ENCODE results near the gene DOC2B. TPM values are rescaled to one million over a fixed set of nuclear protein-coding genes. Genes with fewer than 3 reads are reported as not detected.

Gene DOC2B
- total RNA-seq, 2 experiments from 2014 or later: 0.08 to 0.34 TPM

- H3K27ac Mint-ChIP-seq: no peak overlapping the region
- Histone ChIP-seq H3K27me3 (ENCODE audit: control insufficient read depth in 1 of 2, insufficient read depth in 2 of 2, low read length in 2 of 2) (peaks cover 17 to 29% of the 10 kb centered on the region in 2 experiments), H3K36me3 (ENCODE audit: insufficient read depth, low read length) (no peaks in the 10 kb centered on the region), H3K4me3 (ENCODE audit: low read length) (no peak overlapping the region), H3K27ac (ENCODE audit: low read depth in 1 of 2, low read length in 2 of 2) (no peak overlapping the region), H3K4me1 (ENCODE audit: insufficient read depth, low read length) (peaks cover 2% of the 10 kb centered on the region), H3K9me3 (ENCODE audit: control insufficient read depth in 1 of 2, insufficient read depth in 1 of 2, low read length in 2 of 2) (peaks cover 0 to 6% of the 10 kb centered on the region in 2 experiments)
- no peak for TF ChIP-seq CTCF (IDR thresholded peaks at IDR 0.05)
- H3K9me3 Mint-ChIP-seq: no peaks in the 10 kb centered on the region
- ChIA-PET CTCF (no interaction called here), POLR2A (no interaction called here)
- intact Hi-C loops (cut with DNase I, micrococcal nuclease): no loop called here
- H3K4me3 Mint-ChIP-seq: no peak overlapping the region
- peak in 2 of 14 experiments; percentile 15 to 45 for DNase-seq
- H3K27me3 Mint-ChIP-seq: peaks cover 53% of the 10 kb centered on the region
- ATAC-seq (ENCODE audit: poor library complexity): no peak
- H3K36me3 Mint-ChIP-seq (ENCODE audit: low read depth): no peaks in the 10 kb centered on the region
- no peaks in the 10 kb centered on the region for H3K4me1 Mint-ChIP-seq (ENCODE audit: low read depth)
These were observed 4.1 kb upstream of the DOC2B start for GRCh38 chr17:185445-186138.

DNA sequence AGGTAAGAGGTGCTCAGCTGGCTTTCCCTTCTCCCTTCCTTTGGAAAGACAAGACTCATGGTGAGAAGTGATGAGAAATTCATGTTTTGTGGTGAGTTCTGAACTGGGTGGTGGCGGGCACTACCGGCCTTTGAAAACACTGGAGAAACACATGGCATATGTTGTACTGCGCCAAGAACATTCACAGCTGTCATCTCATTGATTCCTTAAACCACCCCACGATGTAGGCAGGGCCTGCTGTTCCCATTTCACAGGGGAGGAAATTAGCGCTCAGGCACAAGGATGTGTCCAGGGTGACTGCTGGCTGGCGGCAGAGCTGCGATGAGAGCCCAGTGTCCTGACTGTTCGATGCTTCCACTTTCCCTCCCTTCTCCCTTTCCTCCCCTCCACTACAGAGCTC, 1.6 kb upstream of the DOC2B start:
- peaks cover 27 to 51% of the 10 kb centered on the region in 2 experiments for H3K27me3 ChIP-seq (ENCODE audit: control insufficient read depth in 1 of 2, insufficient read depth in 2 of 2, low read length in 2 of 2)
- TF ChIP-seq CTCF (IDR thresholded peaks at IDR 0.05): no peak
- peaks cover 2% of the 10 kb centered on the region for H3K4me1 ChIP-seq (ENCODE audit: insufficient read depth, low read length)
- intact Hi-C loops (cut with DNase I, micrococcal nuclease): no loop called here
- ChIA-PET POLR2A (no interaction called here), CTCF (no interaction called here)
- no peaks in the 10 kb centered on the region for H3K4me1 Mint-ChIP-seq (ENCODE audit: low read depth)
- no peak overlapping the region for H3K27ac ChIP-seq (ENCODE audit: low read depth in 1 of 2, low read length in 2 of 2)
- H3K9me3 ChIP-seq (ENCODE audit: control insufficient read depth in 1 of 2, insufficient read depth in 1 of 2, low read length in 2 of 2): peaks cover 0 to 17% of the 10 kb centered on the region in 2 experiments
- no peak overlapping the region for H3K27ac Mint-ChIP-seq
- H3K9me3 Mint-ChIP-seq: no peaks in the 10 kb centered on the region
- DNase-seq: no peak
- no peak overlapping the region for H3K4me3 Mint-ChIP-seq
- no peak for ATAC-seq (ENCODE audit: poor library complexity)
- H3K36me3 Mint-ChIP-seq (ENCODE audit: low read depth): no peaks in the 10 kb centered on the region
- peaks cover 61% of the 10 kb centered on the region for H3K27me3 Mint-ChIP-seq
- H3K4me3 ChIP-seq (ENCODE audit: low read length): no peak overlapping the region
- H3K36me3 ChIP-seq (ENCODE audit: insufficient read depth, low read length): no peaks in the 10 kb centered on the region

DNA sequence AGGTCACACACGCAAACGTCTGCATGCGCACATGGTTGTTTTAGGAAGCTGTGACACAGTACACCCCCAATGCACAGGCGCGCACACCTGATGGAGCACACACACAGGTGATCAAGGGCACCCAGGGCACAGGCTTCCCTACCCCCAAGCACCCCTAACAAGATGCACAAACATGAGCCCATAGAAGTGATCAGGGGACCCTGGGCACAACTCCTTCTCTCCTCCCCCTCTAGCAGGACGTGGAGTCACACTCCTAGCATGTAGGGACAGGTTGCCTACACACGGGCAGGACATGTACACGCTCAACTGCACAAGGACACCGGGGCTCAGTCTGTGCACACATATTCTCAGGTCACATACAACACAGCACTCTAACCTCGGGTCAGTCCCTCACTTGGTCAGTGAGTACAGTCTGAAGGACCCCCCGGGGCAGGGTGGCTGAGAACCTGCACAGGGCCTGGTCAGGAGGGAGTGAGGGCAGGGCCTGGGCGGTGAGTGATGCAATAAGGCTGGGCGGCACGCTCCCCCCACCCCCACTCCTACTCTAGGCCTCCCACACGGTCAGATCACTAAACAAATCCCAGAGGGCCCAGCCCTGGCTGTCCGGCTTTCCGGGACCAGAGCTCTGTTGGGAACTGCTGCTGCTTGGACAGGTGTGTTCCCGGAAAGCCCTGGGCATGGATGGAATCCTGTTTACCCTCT, 751 bp upstream of the DOC2B start:
- Histone ChIP-seq H3K4me1 (ENCODE audit: insufficient read depth, low read length) (peaks cover 2% of the 10 kb centered on the region), H3K4me3 (ENCODE audit: low read length) (no peak overlapping the region), H3K27ac (ENCODE audit: low read depth in 1 of 2, low read length in 2 of 2) (no peak overlapping the region), H3K27me3 (ENCODE audit: control insufficient read depth in 1 of 2, insufficient read depth in 2 of 2, low read length in 2 of 2) (peaks cover 34 to 55% of the 10 kb centered on the region in 2 experiments), H3K9me3 (ENCODE audit: control insufficient read depth in 1 of 2, insufficient read depth in 1 of 2, low read length in 2 of 2) (peaks cover 0 to 19% of the 10 kb centered on the region in 2 experiments), H3K36me3 (ENCODE audit: insufficient read depth, low read length) (no peaks in the 10 kb centered on the region)
- intact Hi-C loops (cut with DNase I, micrococcal nuclease): no loop called here
- no peaks in the 10 kb centered on the region for H3K4me1 Mint-ChIP-seq (ENCODE audit: low read depth)
- CTCF ChIA-PET: no interaction called here
- ATAC-seq (ENCODE audit: poor library complexity): no peak
- no peak for DNase-seq
- H3K27ac Mint-ChIP-seq: no peak overlapping the region
- no peaks in the 10 kb centered on the region for H3K9me3 Mint-ChIP-seq
- H3K27me3 Mint-ChIP-seq: peaks cover 69% of the 10 kb centered on the region
- H3K4me3 Mint-ChIP-seq: no peak overlapping the region
- H3K36me3 Mint-ChIP-seq (ENCODE audit: low read depth): no peaks in the 10 kb centered on the region
- POLR2A ChIA-PET: no interaction called here
- no peak for TF ChIP-seq CTCF (IDR thresholded peaks at IDR 0.05)
